GM12872 (cell line): Measurements from ENCODE around the gene PRR14L.

Experiments
- CTCF ChIP-seq: IDR thresholded peaks from 3 replicates; pipeline ENCODE4 v1.5.1; 2011; ENCODE audit warnings: low read depth, mild to moderate bottlenecking, low read length, moderate library complexity; ENCODE audit not compliant: insufficient read depth

PRR14L gene

GRCh38 chr22:31650391-31650790, 99.5 kb downstream of the PRR14L start:
- no peak for TF ChIP-seq CTCF

GRCh38 chr22:31647523-31648320, 102.2 kb downstream of the PRR14L start:
- no peak for TF ChIP-seq CTCF

GRCh38 chr22:31647066-31647465, 102.9 kb downstream of the PRR14L start:
- TF ChIP-seq CTCF: no peak

- TF ChIP-seq CTCF: no peak
Measured at GRCh38 chr22:31646186-31647019, 103.5 kb downstream of the PRR14L start.

- TF ChIP-seq CTCF: no peak
Measured at GRCh38 chr22:31639436-31640039, 110.4 kb downstream of the PRR14L start.

- TF ChIP-seq CTCF: no peak
Measured at GRCh38 chr22:31637891-31638618, 111.9 kb downstream of the PRR14L start.
